GM21825 (cell line): ENCODE measurements around the gene ARL6IP4.

ENCODE experiments used
- ATAC-seq: cut with Tn5 transposase; IDR thresholded peaks from one replicate; pipeline ENCODE4 v1.9.1; 2021; ENCODE audit warnings: mild to moderate bottlenecking, moderate library complexity; ENCODE audit not compliant: unreplicated experiment

The ARL6IP4 gene

DNA sequence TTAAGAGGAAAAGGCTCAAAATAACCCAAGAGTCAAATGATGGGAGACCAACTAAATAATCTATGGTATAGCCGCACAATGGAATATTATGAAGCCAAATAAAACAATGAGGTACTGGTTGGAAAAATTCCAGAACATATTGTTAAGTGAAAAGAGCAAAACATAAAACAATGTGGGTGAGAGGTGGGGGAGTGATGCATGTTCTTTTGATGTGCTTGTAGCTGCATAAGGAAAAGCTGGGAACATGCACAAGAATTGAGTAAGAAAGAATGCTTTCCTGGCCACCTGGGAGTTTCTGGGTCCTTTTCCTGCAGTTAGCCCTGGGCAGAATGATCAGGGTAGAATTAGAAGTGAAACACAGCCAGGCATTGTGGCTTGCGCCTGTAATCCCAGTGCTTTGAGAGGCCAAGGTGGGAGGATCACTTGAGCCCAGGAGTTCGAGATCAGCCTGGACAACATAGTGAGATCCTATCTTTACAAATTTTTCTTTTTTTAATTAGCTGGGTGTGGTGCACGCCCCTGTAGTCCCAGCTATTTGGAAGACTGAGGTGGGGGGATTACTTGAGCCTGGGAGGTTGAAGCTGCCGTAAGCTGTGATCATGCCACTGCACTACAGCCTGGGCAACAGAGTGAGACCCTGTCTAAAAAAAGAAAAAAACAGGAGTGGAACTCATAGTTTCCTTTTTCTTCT lies 22.1 kb upstream of the ARL6IP4 start:
- ATAC-seq, result no peak

DNA sequence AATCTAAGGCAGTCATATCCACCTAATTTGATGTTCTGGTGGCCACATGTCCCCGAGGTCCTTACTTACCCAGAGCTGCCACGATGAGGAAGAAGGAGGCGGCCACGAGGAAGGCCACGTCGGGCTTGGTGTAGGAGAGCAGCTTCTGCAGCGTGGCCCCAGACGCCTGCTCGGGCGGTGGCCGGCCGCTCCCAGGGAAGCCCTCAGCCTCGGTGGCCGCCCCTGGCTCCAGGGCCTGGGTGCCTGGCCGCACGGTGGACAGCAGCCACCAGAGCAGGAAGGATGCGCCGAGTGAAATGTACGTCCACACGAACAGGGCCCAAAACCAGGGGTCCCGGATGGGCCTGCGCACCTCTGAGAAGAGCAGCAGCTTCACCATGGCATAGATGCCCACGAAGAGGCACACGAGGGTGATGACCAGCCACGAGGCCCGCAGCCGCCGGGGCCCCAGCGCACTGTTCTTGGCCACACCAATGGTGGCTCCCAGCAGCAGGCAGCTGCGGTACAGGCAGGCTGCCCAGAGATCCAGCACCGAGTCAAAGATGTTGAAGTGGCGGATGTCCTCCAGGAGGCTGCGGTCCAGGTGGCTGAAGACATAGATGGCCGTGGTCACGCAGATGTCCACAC lies 20.8 kb upstream of the ARL6IP4 start:
- no peak for ATAC-seq

- ATAC-seq, result no peak
These were observed 20.3 kb upstream of the ARL6IP4 start for GRCh38 chr12:122960193-122960569.

- ATAC-seq, result no peak
These were observed 18.8 kb upstream of the ARL6IP4 start for GRCh38 chr12:122961531-122962329.

DNA sequence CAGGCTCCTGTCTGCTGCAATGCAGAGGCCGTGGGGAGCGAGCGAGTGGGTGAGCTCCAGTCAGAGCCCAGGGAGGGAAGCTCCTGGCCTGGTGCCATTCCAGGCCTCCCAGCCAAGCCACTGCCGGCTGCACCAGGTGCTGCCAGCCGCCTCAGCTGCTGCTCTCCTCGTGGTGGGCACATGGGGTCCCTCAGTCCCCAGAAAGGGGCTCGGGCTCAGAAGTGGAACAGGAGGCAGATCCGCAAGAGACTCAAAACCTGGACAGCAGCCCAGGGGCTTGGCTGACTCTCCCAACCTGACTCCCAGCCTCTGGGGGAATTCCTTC lies 16.6 kb upstream of the ARL6IP4 start:
- no peak for ATAC-seq

DNA sequence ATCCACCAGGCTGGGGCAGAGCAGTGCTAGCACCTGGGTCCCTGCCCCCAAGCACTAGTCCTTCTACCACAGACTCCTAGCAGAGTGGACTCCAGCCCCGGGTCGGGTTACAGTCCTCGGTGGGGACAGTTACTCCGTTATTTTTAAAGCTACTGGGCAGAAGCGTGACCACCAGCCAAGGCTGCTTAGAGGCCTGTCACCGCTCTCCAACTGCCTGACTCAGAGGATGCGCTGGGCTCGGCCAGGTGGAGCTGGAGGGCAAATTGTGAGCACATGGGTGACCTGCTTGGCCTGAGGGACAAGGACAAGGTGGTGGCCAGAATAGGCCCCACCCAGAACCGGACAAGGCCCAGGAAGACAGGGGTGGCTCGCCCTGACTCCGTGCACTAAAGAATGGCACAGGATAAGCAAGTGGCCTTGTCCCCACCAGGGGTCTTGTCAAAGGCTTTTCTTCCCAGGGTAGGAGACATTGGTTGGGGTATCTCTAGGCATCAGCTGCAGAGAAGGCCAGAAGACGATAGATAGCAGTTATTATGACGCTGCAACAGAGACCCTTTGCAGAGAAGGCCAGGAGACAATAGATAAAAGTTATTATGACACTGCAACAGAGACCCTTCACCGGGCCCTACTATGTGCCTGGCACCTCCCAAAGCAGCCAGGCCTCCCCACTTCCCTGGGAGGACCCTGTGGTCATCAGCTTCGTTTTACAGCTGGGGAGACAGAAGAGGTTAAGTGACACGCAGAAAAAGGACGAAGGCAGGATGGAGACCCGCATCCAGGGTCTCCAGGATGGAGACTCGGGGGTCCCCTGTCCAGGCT lies 15.8 kb upstream of the ARL6IP4 start:
- ATAC-seq, result no peak

GRCh38 chr12:122965321-122965751 lies 15.1 kb upstream of the ARL6IP4 start:
- ATAC-seq, result no peak

GRCh38 chr12:122965851-122966742 lies 14.4 kb upstream of the ARL6IP4 start, which contains the start of gene ABCB9:
ABCB9 (minus strand) TSS chr12:122966463; CDS start chr12:122960235, 6,228 bp downstream.
- peak; percentile 72 for ATAC-seq

GRCh38 chr12:122966743-122967550 lies 13.5 kb upstream of the ARL6IP4 start:
- no peak for ATAC-seq

DNA sequence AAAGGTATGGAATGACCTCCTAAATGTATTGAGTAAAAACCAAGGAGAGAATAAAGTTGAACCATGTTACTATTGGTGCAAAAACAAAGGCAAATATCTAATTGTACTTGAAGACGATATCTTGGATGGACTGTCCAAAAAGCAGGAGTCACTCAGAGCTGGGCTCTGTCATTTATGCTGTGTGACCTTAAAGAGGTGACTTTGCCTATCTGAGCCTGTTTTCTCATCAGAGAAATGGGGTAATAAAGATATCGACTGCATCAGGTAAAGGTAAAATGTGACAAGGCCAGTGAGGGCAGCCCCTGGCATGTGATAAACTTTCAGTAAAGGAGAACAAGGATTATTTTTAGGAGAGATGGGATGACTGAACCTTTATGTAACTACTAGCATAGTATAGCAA lies 12.4 kb upstream of the ARL6IP4 start:
- no peak for ATAC-seq

GRCh38 chr12:122969676-122970075 lies 10.8 kb upstream of the ARL6IP4 start:
- ATAC-seq, result no peak

- ATAC-seq, result peak; percentile 72
These were observed 6.1 kb upstream of the ARL6IP4 start for GRCh38 chr12:122974274-122974891.

- peak; percentile 63 for ATAC-seq
These were observed 5.3 kb upstream of the ARL6IP4 start, which contains the start of gene OGFOD2 for GRCh38 chr12:122974892-122975789. OGFOD2 (plus strand) TSS chr12:122975244; CDS start chr12:122975252, 8 bp downstream.

DNA sequence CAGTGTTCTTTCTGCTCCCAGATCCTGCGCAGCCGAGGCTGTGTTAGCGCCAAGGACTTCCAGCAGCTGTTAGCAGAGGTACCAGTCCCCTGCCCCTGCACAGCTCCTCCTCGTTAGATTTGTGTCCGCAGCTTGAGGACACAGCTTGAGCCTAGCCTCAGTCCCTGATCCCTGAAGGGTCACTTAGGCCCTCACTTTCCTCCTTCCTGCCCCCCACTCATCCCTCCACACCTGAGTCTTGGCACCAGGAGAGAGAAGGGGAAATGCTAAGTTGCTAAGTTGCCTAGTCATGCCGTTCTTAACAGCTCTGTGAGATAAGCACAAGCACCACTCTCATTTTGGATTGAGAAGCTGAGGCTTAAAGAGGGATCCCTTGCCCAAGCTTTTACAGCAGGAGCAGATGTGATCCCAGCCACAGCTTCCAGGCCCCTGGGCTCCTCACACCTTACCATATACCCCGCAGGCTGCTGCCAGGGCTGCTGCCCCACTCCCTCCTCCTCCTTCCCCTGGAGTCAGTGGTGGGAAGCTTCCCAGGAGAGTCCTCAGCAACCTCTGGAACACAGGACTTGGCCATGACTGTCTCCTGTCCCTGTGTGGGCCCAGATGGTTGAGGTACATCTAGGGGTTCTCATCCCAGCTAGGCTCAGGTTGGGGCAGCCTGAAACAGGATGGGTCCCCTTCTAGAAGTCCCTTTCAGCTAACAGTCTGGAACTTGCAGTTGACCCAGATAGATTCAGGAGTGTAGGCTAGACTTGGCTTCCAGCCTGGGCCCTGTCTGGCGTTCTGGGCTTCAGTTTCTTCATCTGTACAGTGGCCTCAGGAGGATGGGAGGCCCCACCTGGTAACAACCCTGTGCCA lies 4.5 kb upstream of the ARL6IP4 start:
- no peak for ATAC-seq

DNA sequence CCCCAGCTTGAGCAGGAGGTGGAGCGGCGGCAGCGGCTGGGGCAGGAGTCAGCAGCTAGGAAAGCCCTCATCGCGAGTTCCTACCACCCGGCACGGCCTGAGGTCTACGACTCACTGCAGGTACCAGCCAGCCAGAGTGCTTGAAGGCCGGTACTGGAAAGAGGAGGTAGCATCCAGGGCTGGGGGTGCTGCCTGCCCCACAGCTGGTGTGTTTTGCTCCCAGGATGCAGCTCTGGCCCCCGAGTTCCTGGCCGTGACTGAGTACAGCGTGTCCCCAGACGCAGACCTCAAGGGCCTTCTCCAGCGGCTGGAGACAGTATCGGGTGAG lies 3.9 kb upstream of the ARL6IP4 start:
- no peak for ATAC-seq

- ATAC-seq, result no peak
These were observed 3.3 kb upstream of the ARL6IP4 start for GRCh38 chr12:122977153-122977552.
